Inflammatory macrophage (primary cell): ENCODE data around the gene TRIM54.
"Not testable (repeated sequence)": the region's sequence is repeated elsewhere in the genome, so short reads cannot be mapped to it uniquely, and the experiment has no call there.

Source experiments
- DNase-seq, 2 donors: peaks; one replicate each; pipeline ENCODE4 v3.0.0-alpha.2; 2020 to 2022

TRIM54 gene

DNA sequence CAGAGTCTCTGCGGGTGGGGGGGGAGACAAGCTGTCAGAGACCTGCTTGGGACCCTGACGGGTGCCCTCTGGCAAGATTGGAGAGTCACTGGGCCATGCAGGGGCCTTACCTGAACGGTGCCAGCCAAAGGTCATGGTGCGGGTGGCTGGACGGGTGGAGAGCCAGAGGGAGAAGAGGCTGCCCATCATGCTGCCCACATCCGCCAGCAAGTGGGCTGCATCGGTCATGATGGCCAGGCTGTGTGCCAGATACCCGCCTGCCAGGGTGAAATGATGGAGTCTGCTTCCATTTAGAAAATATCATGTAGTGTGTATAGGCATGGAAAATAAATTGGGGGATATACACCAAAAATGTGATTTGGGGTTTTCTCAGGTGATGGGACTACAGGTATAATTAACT, 24.2 kb upstream of the TRIM54 start:
- DNase-seq, result no peak

- DNase-seq, result no peak
These were observed 20.8 kb upstream of the TRIM54 start for GRCh38 chr2:27261241-27261925.

GRCh38 chr2:27261926-27262298, 20.3 kb upstream of the TRIM54 start:
- DNase-seq, result no peak

DNA sequence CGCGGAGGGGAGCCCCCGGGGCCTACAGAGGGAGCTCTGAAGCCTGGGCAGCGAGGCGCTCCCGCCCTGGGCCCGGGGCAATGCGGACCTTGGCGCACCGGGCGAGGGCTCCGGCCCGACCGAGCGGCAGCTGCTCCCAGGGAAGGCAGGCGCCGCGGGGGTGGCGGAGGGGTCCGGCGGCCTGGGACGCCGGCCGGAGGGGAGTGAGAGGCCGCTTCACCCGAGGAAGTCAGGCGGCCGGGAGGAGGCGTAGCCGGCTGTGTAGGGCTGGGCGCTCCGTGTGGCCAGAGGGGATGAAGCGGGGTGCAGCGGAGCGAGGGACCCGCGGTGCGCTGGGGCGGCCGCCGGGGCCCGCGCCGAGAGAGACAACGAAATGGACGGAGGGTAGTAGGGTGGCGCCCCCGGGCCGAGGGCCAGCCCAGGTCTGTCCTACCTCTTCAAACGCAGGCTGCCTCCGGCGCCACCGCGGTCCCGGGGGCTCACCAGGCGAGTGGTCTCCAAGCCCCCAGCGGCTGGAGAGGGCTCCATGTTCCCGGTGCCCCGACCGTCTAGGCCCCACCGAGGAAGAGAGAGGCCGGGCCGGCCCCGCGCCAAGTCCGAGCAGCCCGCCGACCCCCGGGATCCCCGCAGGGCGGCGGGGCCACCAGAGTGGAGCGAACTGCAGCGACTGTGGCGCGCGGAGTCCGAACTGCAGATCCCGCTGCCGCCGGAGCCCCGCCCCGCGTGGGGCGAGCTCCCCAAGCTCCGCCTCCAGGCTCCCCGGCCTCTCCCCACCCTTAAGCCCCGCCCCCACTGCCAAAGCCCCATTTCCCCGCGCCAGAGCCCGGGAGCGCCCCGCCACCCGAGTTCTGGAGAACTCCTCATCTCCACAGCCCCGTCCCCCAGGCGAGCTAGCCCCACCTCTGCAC, 19.6 kb upstream of the TRIM54 start, which contains the start of gene SLC30A3:
Gene SLC30A3, minus strand, starts transcription at position 669 of the 908 bp plus-strand sequence. Its CDS starts 141 bp downstream, at position 528.
- DNase-seq, result peak; percentile 48 to 76

GRCh38 chr2:27263287-27264252, 18.7 kb upstream of the TRIM54 start:
- no peak for DNase-seq

DNA sequence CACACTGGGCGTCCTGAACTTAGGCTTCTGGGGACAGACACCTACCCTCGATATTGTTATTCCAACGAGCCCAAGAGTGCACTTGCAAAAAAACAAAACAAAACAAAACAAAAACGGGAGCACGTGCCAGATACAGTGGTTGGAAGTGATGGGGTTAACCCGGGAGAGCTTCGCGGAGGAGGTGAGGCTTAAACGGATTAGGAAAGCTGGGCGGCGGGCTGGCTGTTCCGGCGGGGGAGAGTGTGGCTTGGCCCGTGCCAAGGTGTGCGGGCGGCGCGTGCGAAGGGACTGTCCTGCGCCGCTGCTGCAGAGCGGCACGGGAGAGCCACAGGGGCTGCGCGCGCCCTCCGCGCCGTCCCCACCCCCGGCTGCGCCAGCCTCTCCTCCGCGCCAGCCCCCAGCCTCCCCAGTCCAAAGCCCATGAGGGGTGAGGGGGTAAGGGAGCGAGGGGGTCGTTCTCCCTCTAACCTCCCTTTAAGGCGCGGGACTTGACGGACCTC, 17.9 kb upstream of the TRIM54 start:
- no peak for DNase-seq

- peak; percentile 29 to 34 for DNase-seq
These were observed 17.3 kb upstream of the TRIM54 start for GRCh38 chr2:27264753-27265535.

GRCh38 chr2:27265536-27265870, 16.7 kb upstream of the TRIM54 start:
- DNase-seq, result no peak

GRCh38 chr2:27268296-27268695, 13.9 kb upstream of the TRIM54 start:
- not testable (repeated sequence) for DNase-seq

GRCh38 chr2:27270131-27270530, 12.1 kb upstream of the TRIM54 start:
- DNase-seq, result peak in 1 of 2 donors; percentile 51

DNA sequence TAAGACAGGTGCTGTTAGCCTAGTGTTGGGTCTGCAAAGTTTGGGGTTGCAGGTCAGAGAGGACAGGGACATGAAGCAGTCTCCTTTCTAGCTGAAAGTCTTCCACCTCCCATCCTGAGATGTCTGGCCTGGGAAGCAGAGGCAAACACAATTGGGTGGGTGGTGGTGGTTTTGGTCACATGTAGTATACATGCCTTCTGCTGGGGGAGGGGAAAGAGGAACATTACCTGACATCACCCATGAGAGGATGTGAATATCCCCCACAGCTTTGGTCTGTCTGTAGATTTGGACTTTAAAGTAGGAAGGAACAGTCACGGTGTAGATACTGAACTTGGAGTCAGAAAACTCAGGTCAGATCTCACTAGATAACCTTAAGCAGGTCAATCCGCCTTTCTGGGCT, 11.6 kb upstream of the TRIM54 start:
- DNase-seq, result peak; percentile 66 to 83

DNA sequence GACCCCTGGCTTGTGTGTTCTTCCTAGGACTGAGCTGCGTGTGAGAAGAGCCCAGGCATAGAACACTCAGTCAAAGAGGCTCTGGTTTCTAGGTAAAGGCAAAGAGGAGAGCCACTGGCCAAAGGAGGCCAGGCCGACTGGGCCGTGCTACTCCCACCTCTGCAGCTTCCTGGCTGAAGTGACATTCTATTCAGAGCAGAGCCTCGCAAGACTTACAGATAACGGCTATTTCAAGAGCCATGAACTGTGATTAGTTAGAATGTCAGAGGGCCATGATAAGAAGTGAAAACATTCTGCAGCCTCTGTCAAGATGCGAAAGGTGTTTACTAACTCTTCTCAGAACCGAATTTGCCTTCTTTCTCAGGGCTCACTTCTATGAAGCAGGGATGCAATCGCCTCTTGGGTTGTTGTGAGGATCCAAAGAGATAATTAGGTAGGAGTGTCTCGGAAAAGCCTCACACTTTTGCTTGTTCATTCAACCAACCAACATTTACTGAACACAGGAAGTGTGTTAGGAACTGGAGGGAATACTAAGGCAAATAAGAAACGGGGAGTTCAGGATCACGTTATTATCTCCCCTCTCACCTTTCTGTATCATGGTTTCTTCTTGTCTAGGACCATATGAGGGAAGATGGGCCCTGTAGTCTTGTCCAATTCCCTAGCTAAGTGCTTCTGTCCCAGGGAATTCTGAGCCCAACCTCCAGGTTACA, 10.4 kb upstream of the TRIM54 start:
- DNase-seq, result no peak

DNA sequence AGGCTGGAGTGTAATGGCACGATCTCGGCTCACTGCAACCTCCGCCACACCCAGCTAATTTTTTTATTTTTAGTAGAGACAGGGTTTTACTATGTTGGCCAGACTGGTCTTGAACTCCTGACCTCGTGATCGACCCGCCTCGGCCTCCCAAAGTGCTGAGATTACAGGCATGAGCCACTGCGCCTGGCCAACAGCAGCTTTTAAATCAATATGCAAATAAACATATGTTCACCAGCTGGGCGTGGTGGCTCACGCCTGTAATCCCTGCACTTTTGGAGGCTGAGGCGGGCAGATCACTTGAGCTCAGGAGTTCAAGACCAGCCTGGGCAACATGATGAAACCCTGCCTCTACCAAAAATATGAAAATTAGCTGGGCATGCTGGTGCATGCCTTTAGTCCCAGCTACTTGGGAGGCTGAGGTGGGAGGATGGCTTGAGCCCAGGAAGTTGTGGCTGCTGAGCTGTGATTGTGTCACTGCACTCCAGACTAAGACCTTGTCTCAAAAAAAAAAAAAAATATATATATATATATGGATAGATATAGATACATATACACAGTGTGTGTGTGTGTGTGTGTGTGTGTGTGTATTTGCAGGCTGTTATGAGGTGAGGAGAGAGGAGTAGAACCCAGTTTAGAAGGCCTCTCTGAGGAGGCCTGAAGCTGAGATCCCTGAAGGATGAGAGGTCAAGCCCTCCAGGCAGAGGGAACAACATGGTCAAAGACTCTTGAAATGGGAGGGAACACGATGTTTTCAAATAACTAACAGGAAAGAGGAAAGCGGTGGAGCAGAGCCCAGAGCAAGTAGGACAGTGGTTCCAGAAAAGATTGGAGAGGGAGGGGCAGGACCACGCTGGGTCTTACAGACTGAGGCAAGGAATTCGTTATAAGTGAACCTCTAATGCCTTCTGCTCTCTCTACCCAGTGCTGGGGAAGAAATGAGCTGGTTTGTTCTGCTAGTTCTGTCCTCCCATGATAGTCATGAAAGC, 9.4 kb upstream of the TRIM54 start:
- DNase-seq, result peak in 1 of 2 donors; percentile 56

- DNase-seq, result no peak
These were observed 6.7 kb upstream of the TRIM54 start, which contains the start of gene DNAJC5G for GRCh38 chr2:27275211-27276150. Gene DNAJC5G (plus strand): TSS chr2:27275433. CDS start chr2:27276729, 1,296 bp downstream.

GRCh38 chr2:27278010-27278409, 4.2 kb upstream of the TRIM54 start:
- no peak for DNase-seq

DNA sequence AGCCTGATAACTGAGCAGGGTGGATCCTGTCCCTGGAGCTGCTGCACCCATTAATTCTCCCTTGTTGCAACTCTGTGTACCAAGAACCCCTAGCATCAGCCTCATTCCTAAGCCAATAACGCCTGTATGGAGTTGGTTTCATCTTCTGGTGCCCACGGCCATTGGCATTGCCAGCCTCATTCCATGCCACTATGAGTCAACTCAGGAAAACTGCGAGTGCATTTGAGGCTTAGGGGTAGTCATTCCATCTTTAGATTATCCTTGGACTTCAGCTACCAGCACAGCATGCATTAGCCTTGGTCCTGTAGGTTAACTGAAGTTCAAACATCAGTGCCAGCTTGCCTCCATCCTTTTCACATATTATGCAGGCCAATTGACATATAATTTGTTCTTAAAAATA, 1.4 kb upstream of the TRIM54 start:
- no peak for DNase-seq

- DNase-seq, result no peak
These were observed 787 bp upstream of the TRIM54 start for GRCh38 chr2:27281442-27281841.

DNA sequence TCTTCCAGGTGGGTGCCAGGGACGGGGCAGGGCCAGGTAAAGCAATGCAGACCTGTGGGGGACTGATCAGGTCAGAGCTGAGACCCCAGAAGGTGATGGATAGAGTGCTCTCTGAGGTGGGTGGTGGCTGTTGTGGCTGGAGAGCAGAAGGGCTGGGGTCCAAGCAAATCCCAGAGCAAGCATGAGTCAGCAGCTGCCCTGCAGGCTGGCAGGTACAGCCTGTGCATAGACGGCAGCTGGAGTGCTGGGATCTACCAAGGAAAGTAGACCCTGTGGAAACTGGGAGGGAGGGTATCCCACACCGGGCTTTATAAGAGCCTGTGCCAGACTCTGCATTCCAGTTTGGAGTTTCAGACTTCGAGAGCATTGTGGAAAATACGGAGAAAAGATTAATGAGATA, 663 bp downstream of the TRIM54 start:
- DNase-seq, result no peak
